Ascending aorta (tissue), 2 donors: ENCODE measurements around the gene PI3. TPM values are rescaled to one million over a fixed set of nuclear protein-coding genes. Genes with fewer than 3 reads are reported as not detected.
"Not testable (repeated sequence)": the region's sequence is repeated elsewhere in the genome, so short reads cannot be mapped to it uniquely, and the experiment has no call there.

Experiments
- DNase-seq, 2 donors: peaks; one replicate each; pipeline ENCODE4 v3.0.0-alpha.2; 2019; ENCODE audit warnings: low spot score in 2 of 2
- H3K27ac ChIP-seq, 2 donors: fragments of 200-600 bp; sonication (generic); one replicate each; pipeline ENCODE4 v1.5.1; 2016 to 2017; ENCODE audit warnings: mild to moderate bottlenecking in 1 of 2
- H3K27me3 ChIP-seq: fragments of 200-600 bp; sonication (generic); one replicate; pipeline ENCODE4 v1.5.1; 2017
- H3K36me3 ChIP-seq, 2 donors: fragments of 200-600 bp; sonication (generic); one replicate each; pipeline ENCODE4 v1.5.1; 2016
- H3K4me1 ChIP-seq, 2 donors: fragments of 200-600 bp; sonication (generic); one replicate each; pipeline ENCODE4 v1.5.1; 2016 to 2017; ENCODE audit warnings: mild to moderate bottlenecking in 1 of 2
- H3K4me3 ChIP-seq, 2 donors: fragments of 200-600 bp; sonication (generic); one replicate each; pipeline ENCODE4 v1.5.1; 2016 to 2017; ENCODE audit warnings: mild to moderate bottlenecking in 1 of 2
- H3K9me3 ChIP-seq, 2 donors: fragments of 200-600 bp; sonication (generic); one replicate each; pipeline ENCODE4 v1.5.1; 2016
- CTCF ChIP-seq, 3 experiments: fragments of 200-600 bp in 2 of 3; fragments of 450-650 bp in 1 of 3; sonication (generic) in 2 of 3; IDR thresholded peaks; one replicate each; pipeline ENCODE4 v1.5.1; 2016 to 2019; ENCODE audit warnings: antibody characterized with exemption in 3 of 3, mild to moderate bottlenecking in 1 of 3, moderate library complexity in 1 of 3
- intact Hi-C: fragments of 100-400 bp; cut with DNase I; formaldehyde crosslinking; loops from one replicate; pipeline ENCODE4 v1.15.1; 2023
- total RNA-seq: library from RNA; depleted of rRNA; stranded (reverse); fragments of >200 nt; gene quantifications from one replicate; pipeline ENCODE4 v1.1.0, GENCODE V29; 2016

The PI3 gene
- total RNA-seq, 1 donor from 2014 or later = not detected

- H3K27ac ChIP-seq = no peak overlapping the region
- no peaks in the 10 kb centered on the region for H3K27me3 ChIP-seq
- no peaks in the 10 kb centered on the region for H3K9me3 ChIP-seq
- no peak overlapping the region for H3K4me3 ChIP-seq
- no peak for DNase-seq
- no peaks in the 10 kb centered on the region for H3K4me1 ChIP-seq
- intact Hi-C loops = no loop called here
- TF ChIP-seq CTCF (IDR thresholded peaks at IDR 0.05) = no peak
- H3K36me3 ChIP-seq = no peaks in the 10 kb centered on the region
Observed at GRCh38 chr20:45140836-45141235, 33.9 kb upstream of the PI3 start.

DNA sequence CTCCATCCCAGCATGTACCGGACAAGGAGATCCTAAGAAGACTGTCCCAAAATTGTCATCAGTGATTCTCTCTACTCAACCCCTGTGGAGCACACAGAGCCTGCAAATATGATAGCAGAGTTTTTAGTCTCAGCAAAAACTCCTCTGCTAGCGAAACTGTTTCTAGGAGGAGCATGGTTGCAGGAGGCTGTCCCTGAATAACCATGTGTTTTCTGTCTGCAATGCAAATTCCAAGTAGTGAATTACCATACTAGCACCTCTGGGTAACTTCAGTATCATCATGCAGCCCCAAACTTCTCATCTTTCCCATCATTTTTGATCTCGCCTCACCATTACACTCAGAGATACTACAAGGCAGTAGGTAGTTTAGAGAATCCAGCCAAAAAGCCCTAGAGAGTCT lies 25.6 kb upstream of the PI3 start:
- DNase-seq = no peak
- Histone ChIP-seq H3K4me1 (no peaks in the 10 kb centered on the region), H3K36me3 (no peaks in the 10 kb centered on the region), H3K27me3 (no peaks in the 10 kb centered on the region), H3K4me3 (no peak overlapping the region), H3K9me3 (no peaks in the 10 kb centered on the region), H3K27ac (no peak overlapping the region)
- intact Hi-C loops = no loop called here
- no peak for TF ChIP-seq CTCF (IDR thresholded peaks at IDR 0.05)

DNA sequence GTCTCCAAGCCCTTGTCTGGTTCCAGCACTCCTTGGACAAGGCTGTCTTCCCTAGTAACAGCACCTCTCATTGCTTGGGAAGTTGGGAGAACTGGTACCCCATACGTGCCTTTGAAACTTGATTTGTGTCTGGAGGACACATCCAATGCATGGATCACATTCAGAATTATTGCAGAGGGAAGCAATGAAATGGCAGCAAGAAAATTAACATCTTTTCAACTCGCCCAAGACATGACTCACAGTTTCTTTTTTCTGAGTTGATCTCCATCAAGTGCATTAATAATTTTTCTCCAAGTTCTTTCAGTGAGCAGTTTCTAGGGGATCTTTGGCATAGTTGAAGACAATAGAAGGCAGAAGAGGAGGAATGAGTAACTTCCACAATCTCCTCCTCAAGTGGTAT lies 22.3 kb upstream of the PI3 start:
- no peaks in the 10 kb centered on the region for H3K9me3 ChIP-seq
- no peaks in the 10 kb centered on the region for H3K27me3 ChIP-seq
- TF ChIP-seq CTCF (IDR thresholded peaks at IDR 0.05) = no peak
- no peaks in the 10 kb centered on the region for H3K36me3 ChIP-seq
- DNase-seq = no peak
- no peak overlapping the region for H3K27ac ChIP-seq
- no peak overlapping the region for H3K4me3 ChIP-seq
- intact Hi-C loops = no loop called here
- H3K4me1 ChIP-seq = no peaks in the 10 kb centered on the region

- H3K27ac ChIP-seq = no peak overlapping the region
- no peaks in the 10 kb centered on the region for H3K4me1 ChIP-seq
- intact Hi-C loops = no loop called here
Observed at GRCh38 chr20:45153147-45153546, 21.6 kb upstream of the PI3 start.

GRCh38 chr20:45153752-45154151 lies 20.9 kb upstream of the PI3 start:
- no peak overlapping the region for H3K27ac ChIP-seq
- intact Hi-C loops = no loop called here
- H3K36me3 ChIP-seq = no peaks in the 10 kb centered on the region
- TF ChIP-seq CTCF (IDR thresholded peaks at IDR 0.05) = no peak
- no peaks in the 10 kb centered on the region for H3K9me3 ChIP-seq
- H3K27me3 ChIP-seq = no peaks in the 10 kb centered on the region
- no peak overlapping the region for H3K4me3 ChIP-seq
- no peaks in the 10 kb centered on the region for H3K4me1 ChIP-seq
- no peak for DNase-seq

More at GRCh38 chr20:45153147-45153546, 21.6 kb upstream of the PI3 start:
- no peak for TF ChIP-seq CTCF (IDR thresholded peaks at IDR 0.05)
- no peaks in the 10 kb centered on the region for H3K27me3 ChIP-seq
- no peak for DNase-seq
- H3K36me3 ChIP-seq = no peaks in the 10 kb centered on the region
- H3K4me3 ChIP-seq = no peak overlapping the region
- H3K9me3 ChIP-seq = no peaks in the 10 kb centered on the region

DNA sequence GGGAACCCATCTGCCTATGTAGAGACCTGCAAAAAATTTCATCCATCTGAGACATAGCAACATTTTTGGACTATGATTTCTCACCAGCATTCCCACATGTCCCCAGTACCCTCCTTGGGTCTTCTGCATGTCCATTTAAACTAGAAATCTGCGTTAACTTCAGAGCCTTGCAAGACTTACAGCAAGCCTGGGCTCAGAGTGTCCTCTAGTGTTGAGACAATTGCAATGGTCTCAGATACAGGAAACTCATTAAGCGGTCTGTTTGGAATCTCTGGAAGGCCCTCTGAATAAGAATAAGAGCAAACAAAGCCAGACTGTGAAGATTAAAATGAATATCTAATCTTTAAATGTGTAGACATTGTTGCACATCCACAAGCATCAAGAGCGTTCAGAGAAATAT lies 20.5 kb upstream of the PI3 start:
- H3K27me3 ChIP-seq = no peaks in the 10 kb centered on the region
- H3K4me1 ChIP-seq = no peaks in the 10 kb centered on the region
- DNase-seq = no peak
- no peaks in the 10 kb centered on the region for H3K36me3 ChIP-seq
- no peak overlapping the region for H3K4me3 ChIP-seq
- H3K9me3 ChIP-seq = peaks cover 0 to 2% of the 10 kb centered on the region in 2 donors
- no peak overlapping the region for H3K27ac ChIP-seq
- TF ChIP-seq CTCF (IDR thresholded peaks at IDR 0.05) = no peak
- intact Hi-C loops = no loop called here

DNA sequence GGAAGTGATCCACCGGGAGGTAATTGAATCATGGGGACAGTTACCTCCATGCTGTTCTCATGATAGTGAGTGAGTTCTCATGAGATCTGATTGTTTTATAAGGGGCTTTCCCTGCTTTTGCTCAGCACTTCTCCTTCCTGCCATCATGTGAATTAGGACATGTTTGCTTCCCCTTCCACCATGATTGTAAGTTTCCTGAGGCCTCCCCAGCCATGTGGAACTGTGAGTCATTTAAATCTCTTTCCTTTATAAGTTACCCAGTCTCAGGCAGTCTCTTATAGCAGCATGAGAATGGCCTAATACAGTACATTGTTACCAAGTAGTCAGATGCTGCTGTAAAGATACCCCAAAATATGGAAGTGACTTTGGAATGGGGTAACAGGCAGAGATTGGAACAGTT lies 19.9 kb upstream of the PI3 start:
- H3K36me3 ChIP-seq, H3K27me3 ChIP-seq, intact Hi-C loops, H3K9me3 ChIP-seq, H3K4me1 ChIP-seq, DNase-seq, H3K4me3 ChIP-seq, H3K27ac ChIP-seq: not testable (repeated sequence)
